ENCODE data around the gene AQP2.

The AQP2 gene

DNA sequence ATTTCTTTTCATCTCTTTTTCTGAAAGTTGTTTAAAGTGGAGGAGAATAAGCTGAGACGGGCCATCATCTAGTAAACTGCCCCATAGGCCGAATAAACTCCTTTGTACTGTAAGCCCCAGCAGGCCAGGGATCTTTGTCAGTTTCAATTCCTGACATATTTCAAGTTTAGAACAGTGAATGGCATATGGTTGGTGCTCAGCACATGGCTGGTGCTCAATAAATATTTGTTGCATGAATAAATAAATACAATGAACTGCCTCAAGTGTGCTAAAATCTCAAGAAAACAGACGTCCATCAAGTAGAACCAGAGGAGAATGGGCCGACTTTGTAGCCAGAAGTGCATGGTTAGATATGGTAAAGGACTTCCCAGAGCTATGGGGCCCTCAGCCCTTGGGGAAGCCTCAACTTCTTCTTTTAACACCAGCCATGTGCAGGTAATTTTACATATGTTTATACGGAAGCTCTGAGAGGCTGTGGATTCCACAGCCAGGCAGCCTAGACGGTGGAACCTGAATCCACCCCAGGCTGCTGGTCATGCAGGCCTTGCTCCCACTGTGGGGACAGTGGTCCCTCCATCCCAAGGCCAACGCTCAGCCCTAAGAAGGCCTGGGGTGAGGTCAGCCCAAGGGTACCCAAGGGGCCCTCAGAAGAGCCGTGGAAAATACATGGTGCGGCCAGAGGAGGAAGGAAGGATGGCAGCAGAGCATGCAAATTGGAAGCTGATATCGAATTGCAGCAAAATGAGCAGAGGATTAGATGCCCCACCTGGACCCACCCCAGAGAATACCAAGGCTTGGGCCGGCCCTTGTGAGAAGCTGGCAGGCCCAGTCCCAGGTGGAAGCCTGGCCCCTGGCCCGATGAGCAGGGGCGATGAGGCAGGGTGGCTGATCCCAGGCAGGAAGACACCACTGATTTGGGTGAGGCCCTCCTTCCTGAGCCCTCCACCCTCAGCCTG lies 8.7 kb upstream of the AQP2 start:
- no peak for DNase-seq (ENCODE audit: low read depth, low spot score)

GRCh38 chr12:49942512-49942893 lies 8.0 kb upstream of the AQP2 start:
- DNase-seq (ENCODE audit: low read depth, low spot score), result no peak

DNA sequence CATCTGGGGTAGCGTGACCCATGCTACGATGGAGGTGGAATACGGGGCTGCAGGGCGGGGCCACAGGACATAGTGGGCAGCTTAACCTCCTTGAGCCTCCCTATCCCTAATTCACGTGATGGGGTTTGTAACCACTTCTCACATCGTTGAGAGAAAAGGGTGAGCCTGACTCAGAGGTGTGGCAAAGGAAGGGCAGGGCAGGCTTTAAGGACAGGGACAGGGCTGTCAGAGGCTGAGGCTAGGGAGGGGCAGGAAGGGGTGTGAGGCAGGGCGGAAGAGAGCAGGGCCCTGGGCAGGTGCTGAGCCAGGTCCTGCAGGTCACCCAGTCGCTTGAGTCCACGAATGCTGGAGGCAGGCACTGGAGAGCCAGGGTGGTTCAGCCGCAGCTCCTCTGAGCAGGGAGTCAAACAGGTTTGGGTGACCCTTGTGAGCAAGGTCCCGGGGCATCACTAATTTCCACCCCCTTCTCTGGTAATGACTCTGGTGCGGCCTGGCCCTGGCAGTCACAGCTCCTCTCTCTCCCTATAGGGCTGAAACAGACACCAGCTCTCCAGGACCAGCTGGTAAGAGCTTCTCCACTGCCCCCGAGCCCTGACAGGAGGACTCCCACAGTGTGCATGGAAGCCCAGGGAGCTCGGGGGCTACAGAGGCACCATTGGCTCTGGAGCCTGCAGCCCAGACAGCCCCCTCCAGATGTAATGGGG lies 7.5 kb upstream of the AQP2 start:
- no peak for DNase-seq (ENCODE audit: low read depth, low spot score)

GRCh38 chr12:49943625-49943960 lies 6.9 kb upstream of the AQP2 start:
- DNase-seq (ENCODE audit: low read depth, low spot score), result no peak

GRCh38 chr12:49944046-49944445 lies 6.5 kb upstream of the AQP2 start:
- DNase-seq (ENCODE audit: low read depth, low spot score), result no peak

DNA sequence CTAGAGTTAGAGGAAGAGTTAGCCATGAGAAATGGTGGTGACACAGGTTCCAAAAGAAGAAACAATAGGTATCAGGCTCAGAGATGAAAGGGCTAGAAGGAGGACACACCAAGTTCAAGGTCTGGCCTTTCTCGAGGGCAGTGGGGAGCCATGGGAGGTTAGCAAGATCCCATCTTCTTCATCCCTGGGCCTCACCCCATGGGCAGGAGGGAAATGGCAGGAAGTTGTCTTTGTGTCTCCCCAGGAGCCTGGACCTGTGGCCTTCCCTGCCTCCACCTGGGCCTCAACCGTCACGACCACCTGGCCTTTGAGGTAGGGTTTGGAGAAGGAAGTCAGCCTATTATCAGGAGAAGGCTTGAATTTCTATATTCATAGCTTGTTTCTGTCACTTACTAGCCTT lies 5.8 kb upstream of the AQP2 start:
- no peak for DNase-seq (ENCODE audit: low read depth, low spot score)

DNA sequence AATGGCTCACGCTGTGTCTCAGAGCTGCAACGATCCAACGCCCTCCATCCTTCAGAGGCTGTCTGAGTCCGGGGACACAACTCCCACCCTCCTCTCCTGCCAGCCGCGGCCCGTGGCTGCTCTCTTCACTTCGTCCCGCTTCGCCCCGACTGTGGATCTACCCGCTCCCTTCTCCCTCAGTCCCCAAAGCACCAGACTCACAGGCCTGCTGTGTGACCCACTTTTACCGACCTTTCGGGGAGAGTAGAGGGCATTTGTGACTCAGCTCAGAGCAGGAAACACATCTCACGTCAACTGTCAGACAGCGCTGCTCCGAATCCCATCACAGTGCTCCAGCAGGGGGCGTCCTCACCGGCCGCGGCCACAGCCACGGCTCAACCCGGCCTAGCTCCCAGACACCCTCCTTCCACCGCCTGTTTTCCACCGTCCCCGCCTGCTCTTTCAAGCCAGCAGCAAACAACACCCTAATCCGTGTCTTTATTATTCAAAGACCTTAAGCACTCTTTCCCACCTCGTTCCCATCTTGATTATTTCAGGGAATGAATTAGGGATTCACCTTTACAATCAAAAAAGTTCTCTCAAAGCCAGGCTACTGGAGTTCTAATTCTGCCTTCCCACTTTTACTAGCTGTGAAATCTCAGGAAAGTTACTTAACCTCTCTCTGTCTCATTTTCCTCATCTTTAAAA lies 5.0 kb upstream of the AQP2 start:
- peak; percentile 37 for DNase-seq (ENCODE audit: low read depth, low spot score)

DNA sequence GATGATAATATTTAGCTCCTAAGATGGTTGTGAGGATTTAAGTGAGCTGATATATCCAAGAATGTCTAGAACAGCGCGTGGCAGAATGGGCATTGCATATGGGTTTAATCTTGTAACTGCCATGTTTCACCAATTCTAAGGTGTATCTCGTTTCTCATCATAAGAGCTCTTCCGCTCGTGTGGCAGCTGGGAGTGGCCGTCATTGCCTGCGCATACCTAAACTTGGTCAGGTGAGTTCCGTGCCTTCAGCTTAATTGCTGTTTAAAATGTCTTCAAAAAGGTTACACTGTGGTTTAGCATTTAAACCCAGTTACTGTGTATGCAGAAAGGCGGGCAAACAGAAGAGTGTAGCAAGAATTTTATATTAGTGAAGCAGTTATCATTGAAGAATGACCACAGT lies 4.5 kb upstream of the AQP2 start:
- DNase-seq (ENCODE audit: low read depth, low spot score), result no peak

DNA sequence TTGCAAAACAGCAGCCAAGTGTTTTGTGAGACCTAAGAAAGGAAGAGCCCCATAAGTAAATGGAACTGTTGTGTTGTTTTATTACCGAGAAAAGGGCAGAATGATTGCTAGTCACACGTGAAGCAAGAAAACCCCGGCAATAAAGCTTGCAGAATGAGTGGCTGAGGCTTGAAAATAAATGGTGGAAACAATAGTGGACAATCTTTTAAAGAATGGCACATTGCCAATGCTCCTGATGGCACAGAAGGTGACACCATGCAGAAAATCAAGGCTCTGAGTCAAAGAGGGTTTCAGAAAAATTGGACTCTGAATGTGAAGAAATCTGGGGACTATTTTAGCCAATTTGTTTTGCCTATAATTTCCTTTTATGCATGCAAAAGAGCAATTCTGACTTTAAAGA lies 4.0 kb upstream of the AQP2 start:
- DNase-seq (ENCODE audit: low read depth, low spot score), result no peak

DNA sequence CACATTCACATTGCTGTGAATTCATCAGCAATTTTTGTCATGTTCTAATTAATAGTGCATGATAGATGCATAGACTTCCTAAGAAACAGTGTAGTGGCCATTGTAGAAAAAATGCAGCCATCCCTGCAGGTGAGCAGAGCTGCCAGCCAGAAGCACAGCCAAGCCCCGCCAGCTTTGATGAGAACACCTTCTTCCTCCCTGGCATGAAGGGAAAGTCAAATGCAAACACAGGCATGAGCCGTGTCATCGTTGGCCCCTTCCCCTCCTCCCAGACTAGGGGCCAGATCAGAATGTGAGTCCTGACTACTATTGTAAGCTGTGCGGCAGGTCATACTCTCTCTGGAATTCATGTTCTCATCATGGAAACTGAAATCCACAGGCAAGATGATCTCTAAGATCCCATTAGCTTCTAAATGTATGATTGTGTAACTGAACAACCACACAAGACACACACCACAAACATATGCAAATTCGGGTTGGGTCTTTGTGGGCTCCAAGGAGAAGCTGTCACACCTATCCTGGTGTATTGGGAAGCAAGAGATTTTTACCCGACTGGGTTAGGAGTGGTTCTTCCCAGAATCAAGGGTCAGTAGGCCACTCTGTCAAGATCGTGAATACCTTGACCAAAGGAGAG lies 2.8 kb upstream of the AQP2 start:
- no peak for DNase-seq (ENCODE audit: low read depth, low spot score)

- no peak for DNase-seq (ENCODE audit: low read depth, low spot score)
These were observed 1.4 kb upstream of the AQP2 start for GRCh38 chr12:49948866-49949845.

DNA sequence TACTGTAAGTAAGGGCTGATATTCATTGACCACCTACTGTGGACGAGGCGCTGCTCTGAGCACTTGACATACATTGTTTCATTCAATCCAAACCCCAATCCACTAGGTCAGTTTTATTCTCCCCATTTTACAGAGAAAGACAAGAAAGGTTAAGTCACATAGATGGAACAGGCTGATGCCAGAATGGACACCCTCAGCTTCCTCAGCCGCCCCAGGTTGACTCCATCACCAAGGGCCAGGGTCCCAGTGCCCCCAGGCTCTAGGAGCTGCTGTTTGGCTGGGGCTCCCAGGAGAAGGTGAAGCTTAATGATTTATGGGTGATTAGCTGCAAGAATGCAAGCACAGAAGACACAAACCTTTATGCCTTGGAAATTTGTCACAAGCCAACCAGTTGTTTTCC lies 671 bp upstream of the AQP2 start:
- DNase-seq (ENCODE audit: low read depth, low spot score), result no peak

DNA sequence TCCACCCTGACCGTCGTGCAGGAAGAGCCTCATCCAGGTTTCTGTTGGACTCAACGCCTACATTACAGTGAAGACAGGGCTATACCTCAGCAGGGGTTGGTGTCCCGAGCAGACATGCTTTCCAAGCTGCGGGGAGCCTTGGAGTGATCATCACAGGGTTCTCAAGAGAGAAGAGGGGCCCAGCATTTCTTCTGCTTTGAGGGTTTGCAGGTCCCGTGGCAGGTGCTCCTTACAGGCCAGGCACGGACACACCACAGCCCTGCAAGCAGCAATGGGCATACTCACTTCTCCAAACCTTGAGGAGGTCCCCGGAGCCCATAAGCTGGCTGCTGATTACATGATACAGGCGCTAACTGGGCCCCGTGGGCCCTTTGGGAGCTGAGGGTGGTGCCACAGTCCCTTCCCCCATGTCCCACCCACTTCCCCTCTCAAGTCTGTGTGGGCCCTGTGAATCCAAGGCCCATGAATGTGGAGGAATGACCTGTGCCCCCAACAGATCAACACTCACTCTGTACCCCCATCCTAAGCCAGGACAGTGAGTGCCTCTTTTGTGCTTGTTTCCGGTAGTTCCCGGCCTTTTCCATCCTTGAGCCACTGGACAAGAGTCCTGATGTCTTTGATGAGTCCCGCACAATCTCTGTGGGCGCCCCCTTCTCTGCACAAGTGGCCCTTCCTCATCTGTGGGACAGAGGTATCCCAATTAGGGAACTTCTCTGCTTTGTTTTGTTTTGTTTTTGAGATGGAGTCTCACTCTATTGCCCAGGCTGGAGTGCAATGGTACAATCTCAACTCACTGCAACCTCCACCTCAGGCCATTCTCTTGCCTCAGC lies 1.1 kb downstream of the AQP2 start:
- no peak for DNase-seq (ENCODE audit: low read depth, low spot score)

- DNase-seq (ENCODE audit: low read depth, low spot score), result no peak
These were observed 2.0 kb downstream of the AQP2 start for GRCh38 chr12:49952391-49953055.

GRCh38 chr12:49953151-49953550 lies 2.6 kb downstream of the AQP2 start:
- DNase-seq (ENCODE audit: low read depth, low spot score), result no peak

DNA sequence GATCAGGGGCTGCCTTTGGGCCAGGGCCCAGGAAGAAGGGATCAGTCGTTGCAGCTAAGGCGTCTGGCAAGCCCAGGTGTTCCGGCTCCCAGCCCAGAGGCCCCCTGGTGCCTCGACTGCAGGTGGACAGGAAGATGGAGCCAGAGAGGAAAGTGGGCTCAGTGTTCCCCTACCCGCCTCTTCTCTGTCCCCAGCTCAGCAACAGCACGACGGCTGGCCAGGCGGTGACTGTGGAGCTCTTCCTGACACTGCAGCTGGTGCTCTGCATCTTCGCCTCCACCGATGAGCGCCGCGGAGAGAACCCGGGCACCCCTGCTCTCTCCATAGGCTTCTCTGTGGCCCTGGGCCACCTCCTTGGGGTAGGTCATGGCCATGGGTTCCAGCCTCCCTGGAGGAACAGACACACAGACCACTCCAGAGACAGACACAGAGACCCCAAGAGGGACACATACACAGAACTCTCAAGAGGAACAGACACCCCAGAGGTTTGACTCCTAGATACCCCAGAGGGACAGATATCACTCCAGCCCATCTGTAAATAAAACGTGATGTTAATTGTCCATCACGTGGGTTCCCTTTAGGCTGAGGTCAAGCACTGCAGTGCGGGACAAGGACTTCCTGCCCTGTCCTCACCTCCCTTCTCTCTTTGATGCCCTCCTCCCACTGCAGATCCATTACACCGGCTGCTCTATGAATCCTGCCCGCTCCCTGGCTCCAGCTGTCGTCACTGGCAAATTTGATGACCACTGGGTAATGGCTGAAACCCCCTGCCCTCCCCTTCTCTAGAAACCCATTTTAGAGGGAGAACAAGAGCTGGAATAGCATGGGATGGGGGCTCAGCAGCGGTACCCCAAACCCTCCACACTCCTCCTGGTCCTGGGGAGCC lies 3.7 kb downstream of the AQP2 start:
- DNase-seq (ENCODE audit: low read depth, low spot score), result no peak

- no peak for DNase-seq (ENCODE audit: low read depth, low spot score)
These were observed 4.6 kb downstream of the AQP2 start for GRCh38 chr12:49954863-49955830.

Measured in smooth muscle cell of the brain vasculature (primary cell).